Measurements from ENCODE around the gene ZNF385C.
A peak's percentile ranks its signal among the peaks of the same experiment; 100 is the strongest.

The ZNF385C gene

DNA sequence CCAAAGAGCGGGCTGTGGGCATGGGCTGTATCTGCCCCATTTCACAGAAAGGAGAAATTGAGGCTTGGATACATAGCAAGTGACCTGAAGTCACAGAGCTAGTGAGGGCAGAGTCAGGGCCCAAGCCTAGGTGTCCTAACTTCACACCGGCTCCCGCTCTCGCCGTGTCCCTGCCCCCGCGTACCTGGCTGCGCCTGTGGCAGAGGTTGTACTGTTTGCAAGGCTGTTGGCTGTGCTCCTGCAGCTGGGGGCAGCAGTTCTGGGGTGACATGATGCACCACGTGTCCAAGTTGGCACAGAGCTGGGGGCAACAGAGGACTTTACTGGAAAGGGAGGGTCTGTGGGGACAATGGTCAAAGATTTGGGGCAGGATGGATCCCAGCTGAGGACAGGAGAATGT is 10.8 kb upstream of the ZNF385C start:
- H3K27me3 ChIP-seq = no peaks in the 10 kb centered on the region
- no peak for TF ChIP-seq Cebpa-rat (IDR thresholded peaks at IDR 0.05)
- no peak overlapping the region for H3K27ac ChIP-seq
- H3K4me1 ChIP-seq = peaks cover 52% of the 10 kb centered on the region
- no peaks in the 10 kb centered on the region for H3K9me3 ChIP-seq
- H3K4me3 ChIP-seq = no peak overlapping the region
- peaks cover 19% of the 10 kb centered on the region for H3K36me3 ChIP-seq
- H4K20me1 ChIP-seq = no peaks in the 10 kb centered on the region
- no peak overlapping the region for H3K4me2 ChIP-seq
- no peak overlapping the region for H3K9ac ChIP-seq

DNA sequence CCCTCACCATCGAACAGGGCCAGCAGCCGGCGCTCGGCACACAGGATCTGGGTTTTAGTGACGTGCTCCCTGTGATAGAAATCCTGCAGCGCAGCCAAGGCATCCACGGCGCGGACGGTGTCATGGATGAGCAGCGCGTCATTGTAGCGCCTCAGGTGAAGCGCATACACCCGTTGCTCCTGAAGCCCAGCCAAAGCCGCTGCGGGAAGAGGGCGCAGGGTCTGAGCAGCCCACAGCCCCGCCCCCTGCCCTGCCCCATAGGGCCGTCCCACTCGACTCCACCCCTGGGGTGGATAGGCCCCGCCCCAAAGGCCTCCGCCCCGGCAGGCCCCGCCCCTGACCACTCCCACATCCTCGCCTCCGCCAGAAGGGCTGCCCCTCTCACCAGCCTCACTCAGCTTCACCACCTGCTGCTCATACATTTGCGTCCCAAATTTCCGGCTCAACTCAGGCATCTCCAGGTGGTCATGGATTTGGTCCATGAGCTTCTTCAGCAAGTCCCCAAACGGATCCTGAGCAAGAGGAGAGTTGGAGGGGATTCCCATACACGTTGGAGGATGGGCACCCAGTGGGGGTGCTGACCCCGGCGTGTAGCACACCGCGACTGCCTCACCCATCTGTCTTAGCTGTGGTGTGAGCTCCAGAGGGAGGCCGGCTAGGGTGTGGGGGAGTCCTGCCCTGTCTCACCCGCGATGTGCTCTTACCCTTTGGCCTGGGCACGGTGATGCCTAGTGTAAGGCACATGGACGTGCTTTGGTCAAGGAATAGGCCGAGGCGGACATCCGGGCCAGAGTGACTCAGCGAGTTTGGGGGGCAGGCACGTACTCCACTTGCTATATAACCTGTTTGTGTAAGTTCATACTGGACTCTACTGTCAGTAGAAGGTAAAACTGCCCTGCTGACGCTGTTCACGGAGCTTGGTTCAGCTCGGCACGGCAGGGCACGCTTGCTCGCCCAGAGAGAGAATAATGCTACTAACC is 9.6 kb upstream of the ZNF385C start:
- no peaks in the 10 kb centered on the region for H4K20me1 ChIP-seq
- peaks cover 43% of the 10 kb centered on the region for H3K4me1 ChIP-seq
- no peak overlapping the region for H3K9ac ChIP-seq
- peaks cover 8% of the 10 kb centered on the region; the same call in 1 of the 2 replicates for H3K36me3 ChIP-seq
- no peaks in the 10 kb centered on the region for H3K9me3 ChIP-seq
- TF ChIP-seq Cebpa-rat (IDR thresholded peaks at IDR 0.05) = no peak
- H3K4me3 ChIP-seq = peak overlapping the region; percentile 47; the same call in 1 of the 2 replicates
- peak overlapping the region; percentile 78 for H3K4me2 ChIP-seq
- H3K27me3 ChIP-seq = no peaks in the 10 kb centered on the region
- no peak overlapping the region for H3K27ac ChIP-seq

GRCh38 chr17:42107124-42107523 is 8.9 kb upstream of the ZNF385C start:
- no peaks in the 10 kb centered on the region for H3K9me3 ChIP-seq
- H4K20me1 ChIP-seq = no peaks in the 10 kb centered on the region
- H3K9ac ChIP-seq = no peak overlapping the region
- H3K27ac ChIP-seq = no peak overlapping the region
- no peak for TF ChIP-seq Cebpa-rat (IDR thresholded peaks at IDR 0.05)
- H3K4me3 ChIP-seq = peak overlapping the region; percentile 47; the same call in 1 of the 2 replicates
- H3K27me3 ChIP-seq = no peaks in the 10 kb centered on the region
- H3K4me1 ChIP-seq = peaks cover 42% of the 10 kb centered on the region
- H3K4me2 ChIP-seq = peak overlapping the region; percentile 78
- peaks cover 8% of the 10 kb centered on the region; the same call in 1 of the 2 replicates for H3K36me3 ChIP-seq

GRCh38 chr17:42106009-42106408 is 7.7 kb upstream of the ZNF385C start:
- Histone ChIP-seq H3K27ac (no peak overlapping the region), H3K9ac (no peak overlapping the region), H3K27me3 (no peaks in the 10 kb centered on the region), H4K20me1 (no peaks in the 10 kb centered on the region), H3K4me1 (peaks cover 39% of the 10 kb centered on the region), H3K36me3 (peaks cover 8% of the 10 kb centered on the region; the same call in 1 of the 2 replicates), H3K9me3 (no peaks in the 10 kb centered on the region), H3K4me2 (no peak overlapping the region), H3K4me3 (no peak overlapping the region)
- TF ChIP-seq Cebpa-rat (IDR thresholded peaks at IDR 0.05) = no peak

DNA sequence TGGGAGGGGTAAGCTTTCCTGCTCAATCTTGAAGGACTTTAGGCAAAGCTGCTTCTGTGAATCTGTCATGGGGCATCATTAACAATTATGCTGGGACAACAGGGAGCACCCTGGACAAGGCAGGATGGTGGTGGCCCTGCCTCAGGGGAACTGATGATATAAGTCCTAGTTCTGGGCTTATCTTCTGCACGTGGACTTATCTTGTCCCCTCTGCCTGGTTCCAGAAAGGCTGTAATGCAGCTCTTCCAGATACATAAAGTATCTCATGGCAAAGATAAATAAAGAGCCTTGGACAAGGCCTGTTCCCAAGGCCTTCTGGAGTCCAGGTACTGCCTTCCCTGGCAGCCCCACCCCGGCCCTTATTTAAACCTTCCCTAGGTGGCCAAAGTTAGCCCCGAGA is 6.0 kb upstream of the ZNF385C start:
- Histone ChIP-seq H3K36me3 (peaks cover 8% of the 10 kb centered on the region; the same call in 1 of the 2 replicates), H3K4me3 (no peak overlapping the region), H3K27ac (no peak overlapping the region), H4K20me1 (no peaks in the 10 kb centered on the region), H3K9me3 (no peaks in the 10 kb centered on the region), H3K4me1 (peaks cover 31% of the 10 kb centered on the region), H3K9ac (no peak overlapping the region), H3K4me2 (no peak overlapping the region), H3K27me3 (no peaks in the 10 kb centered on the region)
- TF ChIP-seq Cebpa-rat (IDR thresholded peaks at IDR 0.05) = no peak

DNA sequence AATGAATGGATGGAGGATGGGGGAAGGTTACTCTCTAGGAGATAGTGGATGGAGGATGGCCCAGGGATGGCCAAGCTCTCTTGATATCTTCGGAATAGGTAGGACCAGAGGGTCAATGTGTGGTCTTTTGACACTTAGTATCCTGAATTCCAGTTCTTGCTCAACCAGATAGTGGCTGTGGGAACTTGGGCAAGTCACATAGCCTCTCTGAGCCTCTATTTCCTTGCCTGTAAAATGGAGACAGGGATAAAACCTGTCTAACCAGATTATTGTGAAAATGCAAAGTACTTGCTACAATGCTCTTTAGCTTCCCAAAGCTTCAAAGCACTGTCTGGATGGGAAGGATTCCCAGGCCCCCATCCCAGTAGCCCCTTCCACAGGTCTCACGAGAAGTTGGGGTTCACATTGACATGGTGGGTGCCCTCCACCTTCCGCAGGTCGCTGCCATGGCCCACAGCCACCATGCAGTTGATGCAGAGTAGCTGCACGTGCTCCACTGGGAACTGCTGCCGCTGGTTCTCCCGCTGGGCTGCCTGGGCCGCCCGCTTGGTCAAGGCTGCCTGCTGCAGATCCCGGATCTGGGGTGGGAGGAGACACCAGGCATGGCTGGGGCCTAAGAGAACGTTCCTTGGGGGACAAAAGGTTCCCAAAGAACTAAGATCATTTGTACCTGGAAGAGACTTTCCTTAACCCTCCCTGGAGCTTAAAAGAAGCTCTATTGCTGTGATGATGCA is 5.1 kb upstream of the ZNF385C start:
- no peaks in the 10 kb centered on the region for H4K20me1 ChIP-seq
- TF ChIP-seq Cebpa-rat (IDR thresholded peaks at IDR 0.05) = no peak
- H3K9me3 ChIP-seq = no peaks in the 10 kb centered on the region
- H3K27me3 ChIP-seq = no peaks in the 10 kb centered on the region
- H3K4me1 ChIP-seq = peaks cover 30% of the 10 kb centered on the region
- H3K9ac ChIP-seq = no peak overlapping the region
- no peak overlapping the region for H3K4me3 ChIP-seq
- no peak overlapping the region for H3K4me2 ChIP-seq
- H3K36me3 ChIP-seq = peaks cover 8% of the 10 kb centered on the region; the same call in 1 of the 2 replicates
- no peak overlapping the region for H3K27ac ChIP-seq

DNA sequence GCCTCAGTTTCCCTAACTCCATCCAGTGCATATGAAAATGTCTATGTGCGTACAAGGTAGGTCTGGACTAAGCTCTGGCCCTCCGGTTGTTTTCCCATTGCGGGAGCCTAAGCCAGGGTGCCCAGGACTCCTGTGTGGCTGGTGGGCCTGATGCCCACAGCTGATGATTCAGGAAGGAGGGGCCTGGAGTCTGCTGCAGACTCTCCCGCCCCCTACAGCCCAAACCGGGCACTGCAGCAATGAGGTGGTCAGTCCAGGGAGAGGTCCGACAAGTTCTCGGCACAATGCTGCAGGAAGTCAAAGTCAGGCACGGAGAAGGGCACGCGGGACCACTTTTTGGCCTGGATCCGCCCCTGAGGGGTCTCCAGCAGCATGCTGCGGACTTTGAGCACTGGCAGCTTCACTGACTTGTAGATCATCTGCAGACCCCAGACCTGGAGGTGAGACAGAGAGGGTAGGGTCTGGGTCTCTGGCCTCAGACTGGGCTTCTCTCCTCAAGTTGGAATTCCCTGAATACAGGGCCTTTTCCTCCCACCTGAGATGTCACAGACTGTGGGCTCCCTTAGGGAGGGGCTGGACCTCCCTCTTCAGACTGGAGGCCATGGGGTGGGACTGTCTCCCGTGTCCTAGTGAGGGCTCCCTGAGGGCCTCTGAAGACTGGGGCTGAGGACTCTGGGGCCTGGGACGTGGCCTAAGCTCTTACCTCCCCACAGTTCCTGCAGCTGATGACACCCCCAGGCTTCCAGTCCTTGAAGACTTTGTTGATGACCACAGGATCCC is 3.4 kb upstream of the ZNF385C start:
- H3K9me3 ChIP-seq = no peaks in the 10 kb centered on the region
- no peak for TF ChIP-seq Cebpa-rat (IDR thresholded peaks at IDR 0.05)
- peaks cover 16% of the 10 kb centered on the region for H3K27me3 ChIP-seq
- 0 out of 2 replicates have a peak overlapping the region, but pooled peaks have one; percentile 27 for H3K27ac ChIP-seq
- H3K36me3 ChIP-seq = peaks cover 8% of the 10 kb centered on the region; the same call in 1 of the 2 replicates
- H3K9ac ChIP-seq = peak overlapping the region; percentile 33; the same call in 1 of the 2 replicates
- H3K4me3 ChIP-seq = no peak overlapping the region
- peaks cover 24% of the 10 kb centered on the region for H3K4me1 ChIP-seq
- peak overlapping the region; percentile 53 for H3K4me2 ChIP-seq
- no peaks in the 10 kb centered on the region for H4K20me1 ChIP-seq

DNA sequence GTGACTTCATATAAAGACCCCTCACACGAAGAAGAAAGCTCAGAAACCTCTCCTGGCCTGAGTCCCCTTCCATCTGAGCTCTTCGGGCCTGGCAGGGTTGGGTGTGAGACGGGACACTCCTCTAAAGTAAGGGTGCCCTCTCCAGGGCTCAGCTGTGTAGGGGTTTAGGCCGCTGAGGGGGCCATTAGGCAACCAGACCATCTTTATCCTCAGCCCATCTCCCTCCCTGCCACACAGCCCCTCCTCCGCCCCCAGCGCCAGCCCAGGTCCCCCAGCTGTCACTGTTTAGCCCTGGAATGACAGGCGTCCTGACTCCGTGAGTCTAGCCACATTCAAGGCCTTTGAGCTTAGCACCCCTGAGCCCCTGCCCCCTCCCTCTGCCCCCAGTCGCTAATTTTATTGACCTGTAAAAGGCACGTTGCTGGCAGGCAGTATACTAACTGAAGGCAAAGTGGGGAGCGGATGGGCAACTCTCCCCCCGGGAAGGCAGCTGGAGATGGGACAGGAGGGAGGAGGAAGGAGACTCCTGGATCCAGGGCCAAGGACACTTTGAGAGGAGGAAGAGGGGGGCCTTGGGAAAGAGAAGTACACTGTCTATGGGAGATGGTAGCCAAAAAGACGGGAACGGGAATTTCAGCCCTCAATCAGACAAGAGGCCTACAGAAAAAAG is 592 bp upstream of the ZNF385C start:
- no peak for TF ChIP-seq Cebpa-rat (IDR thresholded peaks at IDR 0.05)
- no peak overlapping the region for H3K4me3 ChIP-seq

More for the DNA sequence above, 592 bp upstream of the ZNF385C start:
- H3K9ac ChIP-seq = no peak overlapping the region
- H3K9me3 ChIP-seq = no peaks in the 10 kb centered on the region
- H3K27me3 ChIP-seq = peaks cover 18% of the 10 kb centered on the region
- H3K4me1 ChIP-seq = peaks cover 35% of the 10 kb centered on the region
- no peak overlapping the region for H3K27ac ChIP-seq
- no peaks in the 10 kb centered on the region for H4K20me1 ChIP-seq
- peak overlapping the region; percentile 26; the same call in 1 of the 2 replicates for H3K4me2 ChIP-seq
- no peaks in the 10 kb centered on the region for H3K36me3 ChIP-seq

Measured in BLaER1 (cell line).